ENCODE measurements around the gene AEN.
A peak's percentile ranks its signal among the peaks of the same experiment; 100 is the strongest.

DNA sequence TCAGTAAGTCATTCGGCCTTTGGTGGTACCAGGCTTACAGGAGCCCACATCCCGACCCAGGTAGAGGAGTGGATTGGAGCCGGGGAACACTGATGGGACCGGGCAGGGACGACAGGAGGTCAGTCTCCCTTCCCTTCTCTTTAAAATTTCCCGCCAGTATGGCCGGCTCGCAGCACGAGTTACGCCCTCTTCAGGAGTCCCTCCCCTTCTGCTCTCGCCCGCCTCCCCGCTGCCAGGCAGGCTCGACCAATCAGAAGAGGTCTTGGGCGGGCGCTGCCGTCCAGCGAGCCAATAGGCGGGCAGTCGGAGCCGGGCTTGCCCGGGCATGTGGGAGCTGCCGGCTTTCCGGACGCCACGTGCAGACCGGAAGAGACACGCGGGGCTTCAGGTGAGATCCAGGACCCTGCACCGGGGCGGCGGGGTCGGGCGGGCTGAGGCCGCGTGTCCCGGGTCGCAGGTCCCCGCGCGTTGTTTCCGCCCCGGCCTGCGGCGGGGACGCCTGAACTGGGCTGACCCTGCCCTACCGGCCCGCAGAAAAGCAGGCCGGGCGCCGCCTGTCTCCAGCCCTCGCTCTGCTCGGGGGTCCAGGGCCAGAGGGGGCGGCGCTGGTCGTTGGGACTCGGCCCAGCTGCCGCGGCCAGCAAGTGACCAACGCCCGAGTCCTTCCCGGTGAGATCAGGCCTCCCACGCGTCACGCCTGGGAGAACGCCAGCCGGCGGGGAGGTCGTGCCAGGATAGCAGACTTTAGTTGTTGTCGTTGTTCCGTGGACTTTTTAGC is at the start of gene AEN:
- peak; percentile 72 for TF ChIP-seq POLR2A (IDR thresholded peaks at IDR 0.05; ENCODE audit: low read depth, low read length)
- TF ChIP-seq, protein P1, sequence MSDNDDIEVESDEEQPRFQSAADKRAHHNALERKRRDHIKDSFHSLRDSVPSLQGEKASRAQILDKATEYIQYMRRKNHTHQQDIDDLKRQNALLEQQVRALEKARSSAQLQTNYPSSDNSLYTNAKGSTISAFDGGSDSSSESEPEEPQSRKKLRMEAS (IDR thresholded peaks at IDR 0.05; ENCODE audit: insufficient read depth, insufficient read length), result peak; percentile 87
- no peak for TF ChIP-seq EZH2 (IDR thresholded peaks at IDR 0.05; ENCODE audit: borderline replicate concordance, low read depth, low read length, severe bottlenecking)
- TF ChIP-seq, protein P2, sequence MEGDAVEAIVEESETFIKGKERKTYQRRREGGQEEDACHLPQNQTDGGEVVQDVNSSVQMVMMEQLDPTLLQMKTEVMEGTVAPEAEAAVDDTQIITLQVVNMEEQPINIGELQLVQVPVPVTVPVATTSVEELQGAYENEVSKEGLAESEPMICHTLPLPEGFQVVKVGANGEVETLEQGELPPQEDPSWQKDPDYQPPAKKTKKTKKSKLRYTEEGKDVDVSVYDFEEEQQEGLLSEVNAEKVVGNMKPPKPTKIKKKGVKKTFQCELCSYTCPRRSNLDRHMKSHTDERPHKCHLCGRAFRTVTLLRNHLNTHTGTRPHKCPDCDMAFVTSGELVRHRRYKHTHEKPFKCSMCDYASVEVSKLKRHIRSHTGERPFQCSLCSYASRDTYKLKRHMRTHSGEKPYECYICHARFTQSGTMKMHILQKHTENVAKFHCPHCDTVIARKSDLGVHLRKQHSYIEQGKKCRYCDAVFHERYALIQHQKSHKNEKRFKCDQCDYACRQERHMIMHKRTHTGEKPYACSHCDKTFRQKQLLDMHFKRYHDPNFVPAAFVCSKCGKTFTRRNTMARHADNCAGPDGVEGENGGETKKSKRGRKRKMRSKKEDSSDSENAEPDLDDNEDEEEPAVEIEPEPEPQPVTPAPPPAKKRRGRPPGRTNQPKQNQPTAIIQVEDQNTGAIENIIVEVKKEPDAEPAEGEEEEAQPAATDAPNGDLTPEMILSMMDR (IDR thresholded peaks at IDR 0.05; ENCODE audit: extremely low read depth in 1 of 2, insufficient read depth in 1 of 2, low read depth in 1 of 2, low read length in 2 of 2), result no peak
- TF ChIP-seq JUN (IDR thresholded peaks at IDR 0.05; ENCODE audit: borderline replicate concordance, insufficient read depth, insufficient read length, low read depth), result no peak
- TF ChIP-seq POLR2AphosphoS5 (IDR thresholded peaks at IDR 0.05; ENCODE audit: insufficient read depth, low read depth, low read length), result peak; percentile 84
- TF ChIP-seq FOS (IDR thresholded peaks at IDR 0.05; ENCODE audit: borderline replicate concordance, insufficient read depth, low read length), result no peak
- no peak for TF ChIP-seq MYC (IDR thresholded peaks at IDR 0.05; ENCODE audit: low read depth, low read length)
